ENCODE results near the gene RGS1. TPM values are rescaled to one million over a fixed set of nuclear protein-coding genes. Genes with fewer than 3 reads are reported as not detected.

RGS1 gene
- total RNA-seq, 1 donor from 2014 or later, result not detected

DNA sequence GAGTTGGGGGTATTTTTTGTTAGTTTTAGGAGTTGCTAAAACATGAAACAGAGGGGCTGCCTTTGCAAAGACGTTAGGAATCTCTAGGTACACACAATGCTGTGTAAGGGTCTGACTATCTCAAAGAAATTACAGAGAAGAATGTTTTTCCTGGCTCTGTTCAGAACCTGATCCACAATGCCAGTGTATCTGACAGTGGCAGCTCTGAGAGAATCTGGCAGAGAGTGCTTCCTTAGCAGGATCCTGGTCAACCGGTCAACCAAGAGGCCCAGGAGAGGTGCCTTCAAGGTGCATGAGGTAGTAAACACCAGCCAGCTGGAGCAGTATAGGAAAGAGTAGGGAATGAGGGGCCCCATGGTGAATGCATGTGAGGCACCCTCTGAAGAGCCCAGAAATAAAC, 40.9 kb upstream of the RGS1 start:
- DNase-seq (ENCODE audit: low read depth), result no peak
- no peak overlapping the region for H3K4me3 ChIP-seq (ENCODE audit: low read depth, low read length)
- TF ChIP-seq, protein P1, sequence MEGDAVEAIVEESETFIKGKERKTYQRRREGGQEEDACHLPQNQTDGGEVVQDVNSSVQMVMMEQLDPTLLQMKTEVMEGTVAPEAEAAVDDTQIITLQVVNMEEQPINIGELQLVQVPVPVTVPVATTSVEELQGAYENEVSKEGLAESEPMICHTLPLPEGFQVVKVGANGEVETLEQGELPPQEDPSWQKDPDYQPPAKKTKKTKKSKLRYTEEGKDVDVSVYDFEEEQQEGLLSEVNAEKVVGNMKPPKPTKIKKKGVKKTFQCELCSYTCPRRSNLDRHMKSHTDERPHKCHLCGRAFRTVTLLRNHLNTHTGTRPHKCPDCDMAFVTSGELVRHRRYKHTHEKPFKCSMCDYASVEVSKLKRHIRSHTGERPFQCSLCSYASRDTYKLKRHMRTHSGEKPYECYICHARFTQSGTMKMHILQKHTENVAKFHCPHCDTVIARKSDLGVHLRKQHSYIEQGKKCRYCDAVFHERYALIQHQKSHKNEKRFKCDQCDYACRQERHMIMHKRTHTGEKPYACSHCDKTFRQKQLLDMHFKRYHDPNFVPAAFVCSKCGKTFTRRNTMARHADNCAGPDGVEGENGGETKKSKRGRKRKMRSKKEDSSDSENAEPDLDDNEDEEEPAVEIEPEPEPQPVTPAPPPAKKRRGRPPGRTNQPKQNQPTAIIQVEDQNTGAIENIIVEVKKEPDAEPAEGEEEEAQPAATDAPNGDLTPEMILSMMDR (conservative IDR thresholded peaks at IDR 0.05; ENCODE audit: low read depth, low read length), result no peak

GRCh38 chr1:192535916-192536664, 39.5 kb upstream of the RGS1 start:
- H3K4me3 ChIP-seq (ENCODE audit: low read depth, low read length), result no peak overlapping the region
- TF ChIP-seq, protein P1 (conservative IDR thresholded peaks at IDR 0.05; ENCODE audit: low read depth, low read length), result no peak

DNA sequence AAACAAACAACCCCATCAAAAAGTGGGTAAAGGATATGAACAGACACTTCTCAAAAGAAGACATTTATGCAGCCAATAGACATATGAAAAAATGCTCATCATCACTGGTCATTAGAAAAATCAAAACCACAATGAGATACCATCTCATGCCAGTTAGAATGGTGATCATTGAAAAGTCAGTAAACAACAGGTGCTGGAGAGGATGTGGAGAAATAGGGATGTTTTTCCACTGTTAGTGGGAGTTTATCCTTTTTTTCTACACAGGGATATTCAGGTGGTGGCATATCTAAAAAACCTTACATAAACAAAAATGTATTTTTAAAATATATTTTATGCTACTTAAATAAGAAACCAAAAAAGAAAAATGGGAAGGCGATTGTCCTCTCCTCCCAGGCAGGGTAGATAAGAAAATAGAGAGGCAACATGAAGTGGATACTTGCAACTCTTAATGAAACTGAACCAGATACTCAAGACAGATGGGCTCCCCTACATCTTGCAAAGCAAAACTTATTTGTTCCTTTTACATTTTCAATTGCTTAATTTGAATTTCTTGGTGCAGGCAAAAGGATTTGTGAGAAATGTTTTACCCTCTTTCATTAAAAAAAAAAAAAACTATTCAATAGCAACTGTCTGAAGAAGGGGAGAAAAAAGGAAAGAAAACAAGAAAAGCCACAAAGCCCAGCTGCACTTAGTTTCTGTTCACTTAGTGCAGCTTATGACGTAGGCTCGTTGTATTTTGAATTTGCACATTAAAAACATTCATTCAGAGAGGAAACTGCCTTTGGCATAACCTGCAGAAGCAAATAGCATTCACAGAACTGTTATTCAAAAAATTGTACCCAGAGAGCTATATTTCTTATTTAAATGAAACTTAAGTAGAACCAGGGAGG, 36.9 kb upstream of the RGS1 start:
- TF ChIP-seq, protein P1 (conservative IDR thresholded peaks at IDR 0.05; ENCODE audit: low read depth, low read length), result no peak
- H3K4me3 ChIP-seq (ENCODE audit: low read depth, low read length), result no peak overlapping the region
- no peak for DNase-seq (ENCODE audit: low read depth)

More at GRCh38 chr1:192535916-192536664, 39.5 kb upstream of the RGS1 start:
- DNase-seq (ENCODE audit: low read depth), result no peak

- DNase-seq (ENCODE audit: low read depth), result peak; percentile 88
- no peak overlapping the region for H3K4me3 ChIP-seq (ENCODE audit: low read depth, low read length)
- TF ChIP-seq, protein P1 (conservative IDR thresholded peaks at IDR 0.05; ENCODE audit: low read depth, low read length), result no peak
Observed at GRCh38 chr1:192539297-192540092, 36.1 kb upstream of the RGS1 start.

- TF ChIP-seq, protein P1 (conservative IDR thresholded peaks at IDR 0.05; ENCODE audit: low read depth, low read length), result no peak
- no peak for DNase-seq (ENCODE audit: low read depth)
- H3K4me3 ChIP-seq (ENCODE audit: low read depth, low read length), result no peak overlapping the region
Observed at GRCh38 chr1:192543445-192543844, 32.1 kb upstream of the RGS1 start.

DNA sequence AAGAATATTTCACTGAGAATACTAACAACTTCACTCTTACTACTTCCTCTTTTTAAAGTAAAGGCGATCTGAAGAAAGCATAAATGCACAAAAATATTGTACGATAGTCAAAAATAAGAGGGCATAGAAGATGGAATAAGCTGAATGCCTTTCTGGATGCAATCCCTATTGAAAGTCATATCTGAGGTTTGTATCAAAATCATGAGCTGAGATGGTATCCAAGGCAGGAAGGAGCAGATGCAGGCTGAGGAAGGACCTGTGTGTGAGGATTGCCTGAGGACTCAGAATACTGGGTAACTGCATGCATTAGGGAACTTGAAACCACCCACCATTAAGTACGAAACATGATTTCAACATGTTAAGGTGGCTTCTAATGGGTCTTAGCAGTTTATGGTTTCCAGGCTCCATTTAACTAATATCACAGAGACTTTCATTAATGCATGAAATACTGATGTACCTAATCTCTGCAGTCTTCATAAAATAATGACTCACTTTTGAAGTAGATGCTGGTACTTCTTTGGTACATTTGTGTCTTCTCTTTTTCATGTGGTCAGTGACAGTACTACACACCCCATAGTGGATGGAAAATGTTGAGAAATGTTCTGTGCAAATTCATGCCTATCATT, 29.6 kb upstream of the RGS1 start:
- TF ChIP-seq, protein P1 (conservative IDR thresholded peaks at IDR 0.05; ENCODE audit: low read depth, low read length), result peak; percentile 8
- no peak overlapping the region for H3K4me3 ChIP-seq (ENCODE audit: low read depth, low read length)
- DNase-seq (ENCODE audit: low read depth), result no peak

All from epithelial cell of proximal tubule (primary cell).